Kidney epithelial cell (primary cell): ENCODE results near the gene EFNA1. TPM values are rescaled to one million over a fixed set of nuclear protein-coding genes. Genes with fewer than 3 reads are reported as not detected.
A peak's percentile ranks its signal among the peaks of the same experiment; 100 is the strongest.

ENCODE experiments used
- DNase-seq: peaks from one replicate; pipeline ENCODE4 v3.0.0-alpha.2; 2010; ENCODE audit warnings: low read depth
- H3K27me3 ChIP-seq: 2 replicates; pipeline ENCODE4 v1.6.0; 2011; ENCODE audit warnings: low read length; ENCODE audit not compliant: control insufficient read depth, insufficient read depth
- H3K36me3 ChIP-seq: 2 replicates; pipeline ENCODE4 v1.5.1; 2011; ENCODE audit warnings: low read length; ENCODE audit not compliant: control insufficient read depth, insufficient read depth
- H3K4me3 ChIP-seq: 2 replicates; pipeline ENCODE4 v1.5.1; 2011; ENCODE audit warnings: low read depth, mild to moderate bottlenecking, control low read depth, low read length
- CTCF ChIP-seq: IDR thresholded peaks from 2 replicates; pipeline ENCODE4 v1.5.1; 2011; ENCODE audit warnings: mild to moderate bottlenecking, moderate library complexity, low read length, control low read depth, inconsistent platforms; ENCODE audit not compliant: insufficient read depth, poor library complexity, severe bottlenecking
- total RNA-seq: library from RNA; depleted of rRNA; stranded (reverse); fragments of >200 nt; gene quantifications from 2 replicates; pipeline ENCODE4 v1.2.3, GENCODE V29; 2015

The EFNA1 gene
- total RNA-seq, 1 donor from 2014 or later, result 126 TPM

GRCh38 chr1:155136748-155137147, 9.1 kb downstream of the EFNA1 start:
- H3K4me3 ChIP-seq, result peak overlapping the region; percentile 25
- H3K36me3 ChIP-seq, result peaks cover 6% of the 10 kb centered on the region
- DNase-seq, result no peak
- TF ChIP-seq CTCF, result no peak
- no peaks in the 10 kb centered on the region for H3K27me3 ChIP-seq

DNA sequence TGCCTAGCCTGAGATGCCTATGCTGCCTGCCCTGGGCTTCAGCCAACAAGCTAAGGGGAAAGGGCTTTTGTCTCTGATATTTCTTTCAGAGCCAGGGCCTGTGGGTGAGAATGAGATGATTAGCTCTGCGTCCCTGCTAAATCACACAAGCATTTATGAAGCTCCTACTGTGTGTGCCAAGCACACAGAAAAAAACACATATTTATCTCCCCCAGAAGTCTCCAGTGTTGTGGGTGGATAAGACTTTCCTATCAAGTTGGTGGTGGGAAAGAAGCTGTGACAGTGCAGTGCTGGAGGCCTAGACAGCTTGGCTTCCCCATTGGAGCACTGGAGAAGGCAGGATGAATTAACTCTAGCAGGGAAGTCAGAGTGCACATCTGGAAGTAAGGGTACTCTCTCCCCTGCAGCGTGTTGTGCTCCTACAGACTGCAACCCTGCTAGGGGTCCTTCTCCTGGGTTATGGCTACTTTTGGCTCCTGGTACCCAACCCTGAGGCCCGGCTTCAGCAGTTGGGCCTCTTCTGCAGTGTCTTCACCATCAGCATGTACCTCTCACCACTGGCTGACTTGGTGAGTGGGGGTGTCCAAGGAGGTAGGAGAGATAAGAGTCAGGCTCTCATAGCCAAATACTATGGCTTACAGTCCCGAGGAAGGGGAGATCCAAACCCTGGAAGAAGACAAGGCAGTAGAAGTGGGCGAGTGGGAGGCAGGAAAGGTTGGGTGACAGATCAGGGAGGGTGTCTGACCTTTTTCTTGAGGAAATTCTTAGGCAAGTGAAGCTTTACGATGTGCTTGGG, 9.7 kb downstream of the EFNA1 start:
- H3K4me3 ChIP-seq, result no peak overlapping the region
- no peaks in the 10 kb centered on the region for H3K27me3 ChIP-seq
- no peak for TF ChIP-seq CTCF
- peaks cover 4% of the 10 kb centered on the region for H3K36me3 ChIP-seq
- DNase-seq, result no peak

DNA sequence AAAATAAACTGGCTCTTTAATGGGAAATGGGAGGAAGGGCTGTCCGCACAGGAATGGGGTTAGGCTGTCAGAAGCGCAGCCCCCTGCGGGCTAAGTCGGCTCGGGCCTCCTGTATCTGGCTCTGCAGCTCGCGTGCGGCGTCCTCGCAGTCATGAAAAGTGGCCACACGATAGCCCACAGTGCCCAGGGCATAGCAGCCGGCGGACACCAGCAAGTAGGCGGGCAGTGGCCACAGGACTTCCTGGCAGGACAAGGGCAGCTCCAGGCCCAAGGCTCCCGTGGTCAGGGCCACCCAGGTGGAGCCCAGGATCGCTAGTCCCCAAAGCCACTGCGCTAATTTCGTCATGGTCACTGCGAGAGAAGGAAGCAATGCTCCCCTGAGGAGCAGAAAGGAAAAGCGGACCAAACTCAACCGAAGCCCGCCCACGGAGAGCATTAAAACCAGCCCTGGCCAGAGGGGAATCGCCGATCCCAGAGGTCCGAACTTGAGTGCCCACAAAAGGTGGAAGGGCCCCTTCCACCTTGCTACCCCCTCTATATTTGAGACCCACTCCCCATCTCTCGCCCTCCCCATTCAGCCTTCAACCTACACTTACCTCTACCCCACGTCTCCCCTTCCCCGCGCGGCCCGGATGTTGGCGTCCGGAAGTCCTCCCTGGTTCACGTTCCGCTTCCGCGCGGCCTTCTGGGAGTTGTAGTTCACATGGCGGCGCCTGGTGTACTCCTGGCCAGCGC, 12.4 kb downstream of the EFNA1 start, which contains the start of gene DPM3:
Gene DPM3 (minus strand): TSS at position 637 of the 735 bp plus-strand sequence. CDS start 291 bp downstream, at position 346.
- Histone ChIP-seq H3K27me3 (no peaks in the 10 kb centered on the region), H3K36me3 (no peaks in the 10 kb centered on the region), H3K4me3 (peak within 1 kb of the TSS; percentile 84)
- TF ChIP-seq CTCF, result no peak
- DNase-seq, result no peak

DNA sequence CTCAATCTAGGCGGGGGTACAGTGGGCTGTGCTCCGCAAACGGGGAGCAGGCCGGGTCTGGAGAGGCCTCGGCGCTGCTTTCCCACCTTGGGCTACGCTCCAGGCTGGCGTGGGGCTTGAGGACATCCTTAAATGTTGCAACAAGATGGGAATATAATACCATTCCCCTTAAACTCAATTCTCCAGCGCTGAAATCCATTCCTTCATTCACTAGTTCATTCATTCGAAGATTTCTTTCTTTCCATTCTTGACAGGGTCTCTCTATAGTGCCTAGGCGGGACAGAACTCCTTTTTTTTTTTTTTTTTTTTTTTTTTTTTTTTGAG, 12.9 kb downstream of the EFNA1 start:
- TF ChIP-seq CTCF, result no peak
- H3K36me3 ChIP-seq, result no peaks in the 10 kb centered on the region
- H3K27me3 ChIP-seq, result no peaks in the 10 kb centered on the region
- DNase-seq, result no peak
- peak overlapping the region; percentile 84 for H3K4me3 ChIP-seq

DNA sequence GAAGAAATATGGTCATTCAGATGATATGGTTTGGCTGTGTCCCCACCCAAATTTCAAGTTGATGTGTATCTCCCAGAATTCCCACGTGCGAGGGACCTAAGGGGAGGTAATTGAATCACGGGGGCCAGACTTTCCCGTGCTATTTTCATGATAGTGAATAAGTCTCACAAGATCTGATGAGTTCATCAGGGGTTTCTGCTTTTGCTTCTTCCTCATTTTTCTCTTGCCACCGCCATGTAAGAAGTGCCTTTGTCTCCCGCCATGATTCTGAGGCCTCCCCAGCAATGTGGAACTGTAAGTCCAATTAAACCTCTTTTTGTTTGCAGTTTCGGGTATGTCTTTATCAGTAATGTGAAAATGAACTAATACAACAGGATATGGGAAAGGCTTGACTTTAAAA, 14.1 kb downstream of the EFNA1 start:
- Histone ChIP-seq H3K27me3 (no peaks in the 10 kb centered on the region), H3K4me3 (no peak overlapping the region), H3K36me3 (no peaks in the 10 kb centered on the region)
- no peak for DNase-seq
- TF ChIP-seq CTCF, result no peak
